Effector memory CD8-positive, alpha-beta T cell (primary cell): ENCODE results near the gene AIP.

Source experiments
- ATAC-seq: fragments of 150-1000 bp; cut with Tn5 transposase; replicated peaks from 2 replicates; pipeline ENCODE4 v1.10.0; 2021; ENCODE audit warnings: mild to moderate bottlenecking, moderate library complexity
- DNase-seq, 3 experiments: peaks; one replicate each; pipeline ENCODE4 v3.0.0; 2021
- H3K27ac Mint-ChIP-seq, 2 donors: one replicate each; pipeline ENCODE4 v1.8.0; 2022; ENCODE audit warnings: mild to moderate bottlenecking in 2 of 2, mixed read lengths in 2 of 2, moderate library complexity in 2 of 2
- H3K27me3 Mint-ChIP-seq, 2 donors: one replicate each; pipeline ENCODE4 v1.8.0; 2022; ENCODE audit warnings: mixed read lengths in 2 of 2
- H3K36me3 Mint-ChIP-seq: one replicate; pipeline ENCODE4 v1.8.0; 2022; ENCODE audit warnings: mild to moderate bottlenecking, moderate library complexity, mixed read lengths; ENCODE audit not compliant: insufficient read depth
- H3K4me1 Mint-ChIP-seq, 2 donors: one replicate each; pipeline ENCODE4 v1.8.0; 2022; ENCODE audit warnings: low read depth in 2 of 2, mixed read lengths in 2 of 2
- H3K4me3 Mint-ChIP-seq, 2 donors: one replicate each; pipeline ENCODE4 v1.8.0; 2022; ENCODE audit warnings: mild to moderate bottlenecking in 2 of 2, mixed read lengths in 2 of 2, moderate library complexity in 2 of 2
- H3K9me3 Mint-ChIP-seq, 2 donors: one replicate each; pipeline ENCODE4 v1.8.0; 2022; ENCODE audit warnings: mixed read lengths in 2 of 2

The AIP gene

DNA sequence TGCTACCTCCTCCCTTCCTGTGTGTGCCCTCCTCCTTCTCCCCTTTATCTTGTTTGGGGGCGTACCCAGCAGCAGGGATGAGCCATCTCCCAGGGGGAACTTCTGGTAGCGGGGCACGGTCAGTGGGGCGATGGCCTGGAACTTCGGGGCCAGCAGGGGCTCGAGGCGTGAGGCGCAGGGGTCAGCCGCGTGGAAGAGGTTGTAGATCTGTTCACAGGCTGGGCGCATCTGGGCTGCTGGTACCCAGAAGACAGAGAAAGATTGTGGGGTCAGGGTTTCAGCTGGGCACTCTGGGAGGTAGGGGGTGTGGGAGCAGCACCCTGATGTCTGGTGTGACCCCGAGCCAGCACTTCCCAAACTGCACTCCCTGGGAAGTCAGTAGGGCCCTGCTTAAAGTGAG is 13.3 kb downstream of the AIP start:
- no peak for ATAC-seq
- Mint-ChIP-seq H3K4me1 (peaks cover 9 to 13% of the 10 kb centered on the region in 2 donors), H3K9me3 (no peaks in the 10 kb centered on the region), H3K27ac (peak overlapping the region; percentile 38 to 72), H3K36me3 (peaks cover 47% of the 10 kb centered on the region), H3K27me3 (no peaks in the 10 kb centered on the region), H3K4me3 (no peak overlapping the region)
- DNase-seq: no peak

DNA sequence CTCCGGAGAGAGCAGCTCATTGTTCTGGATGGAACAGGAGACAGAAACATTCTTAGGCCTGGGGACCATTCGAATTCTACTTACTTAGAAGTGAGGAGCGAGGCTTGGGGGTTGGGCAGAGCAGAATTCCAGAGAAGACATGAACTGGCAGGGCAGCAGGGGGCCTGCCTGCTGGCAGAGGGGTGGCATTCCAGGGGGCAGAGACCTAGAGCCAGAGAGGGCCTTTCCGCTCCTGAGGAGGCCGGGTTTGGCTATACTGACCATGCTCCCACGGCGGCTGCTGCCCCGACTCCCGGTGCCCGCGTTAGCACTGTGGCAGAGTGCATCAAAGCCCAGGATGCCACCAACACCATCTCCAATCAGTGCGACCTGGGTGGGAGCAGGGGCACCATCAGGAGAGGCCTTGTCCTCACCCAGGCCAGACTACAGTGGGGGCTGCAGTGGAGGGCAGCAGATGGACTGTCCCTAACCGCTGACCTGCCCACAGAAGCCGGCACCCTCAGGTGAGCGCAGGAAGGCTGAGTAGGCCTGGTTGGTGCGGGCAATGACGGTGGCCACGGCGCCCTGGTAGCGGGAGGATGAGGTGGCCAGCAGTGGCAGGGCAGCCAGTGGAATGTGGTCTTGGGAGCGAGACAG is 14.9 kb downstream of the AIP start:
- H3K4me3 Mint-ChIP-seq: no peak overlapping the region

DNA sequence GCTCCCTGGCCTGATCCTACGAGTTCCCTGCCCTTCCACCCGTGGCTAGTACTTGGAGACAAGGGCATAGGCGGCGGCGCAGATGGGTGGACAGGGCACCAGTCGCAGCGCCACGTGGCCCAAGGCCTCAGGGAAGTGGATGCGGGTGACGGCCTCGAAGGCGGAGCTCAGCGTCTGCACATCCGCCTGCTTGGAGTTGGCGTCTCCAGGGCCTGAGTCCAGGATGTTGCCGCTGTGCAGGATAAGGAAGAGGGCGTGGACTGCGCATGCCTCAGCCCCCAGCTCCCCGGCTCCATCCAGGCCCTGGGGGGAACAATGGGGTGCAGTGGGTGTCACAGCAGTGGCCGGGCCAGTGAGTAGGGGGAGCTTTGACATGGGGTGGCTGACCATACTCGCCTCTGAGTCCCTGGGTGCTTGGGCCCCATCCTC is 15.7 kb downstream of the AIP start:
- no peak overlapping the region for H3K4me3 Mint-ChIP-seq
- no peaks in the 10 kb centered on the region for H3K27me3 Mint-ChIP-seq
- H3K27ac Mint-ChIP-seq: no peak overlapping the region
- ATAC-seq (no peak), DNase-seq (no peak)
- no peaks in the 10 kb centered on the region for H3K9me3 Mint-ChIP-seq
- peaks cover 21 to 24% of the 10 kb centered on the region in 2 donors for H3K4me1 Mint-ChIP-seq
- H3K36me3 Mint-ChIP-seq: peaks cover 51% of the 10 kb centered on the region

More for the DNA sequence above, 14.9 kb downstream of the AIP start:
- Mint-ChIP-seq H3K9me3 (no peaks in the 10 kb centered on the region), H3K4me1 (peaks cover 14 to 17% of the 10 kb centered on the region in 2 donors), H3K27ac (peak overlapping the region in 1 of 2 donors; percentile 12), H3K27me3 (no peaks in the 10 kb centered on the region), H3K36me3 (peaks cover 47% of the 10 kb centered on the region)
- ATAC-seq: no peak
- DNase-seq: no peak

DNA sequence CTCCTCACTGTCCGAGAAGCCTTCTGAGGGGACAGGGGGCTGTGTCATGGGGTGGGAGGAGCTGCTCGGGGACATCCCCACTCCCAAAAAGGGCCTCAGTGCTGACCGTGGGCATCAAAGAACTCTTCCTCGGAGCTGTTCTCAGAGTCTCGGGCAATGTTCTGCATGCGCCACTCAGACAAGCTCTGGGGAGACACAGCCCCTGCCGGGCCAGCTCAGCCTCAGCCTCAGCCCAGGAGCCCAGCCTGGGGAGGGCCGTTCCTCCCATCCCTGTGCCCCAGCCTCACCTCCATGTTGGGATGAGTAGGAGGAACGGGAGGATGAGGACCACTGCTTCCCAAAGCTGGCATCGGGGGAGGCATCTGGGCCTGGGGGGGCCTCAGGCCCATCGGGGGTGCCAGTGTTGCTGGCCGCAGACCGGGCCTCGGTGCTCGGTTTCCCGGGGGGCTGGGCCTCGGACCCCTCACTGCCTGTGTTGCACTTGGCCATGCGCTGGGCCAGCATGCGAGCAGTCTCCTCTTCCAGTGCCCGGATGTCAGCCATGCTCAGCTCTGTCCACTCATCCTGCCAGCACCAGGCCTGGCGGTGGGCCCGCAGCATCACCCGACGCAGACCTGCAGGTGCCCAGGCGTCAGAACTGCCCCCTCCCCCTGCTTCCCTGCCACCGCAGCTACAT is 17.1 kb downstream of the AIP start:
- ATAC-seq: no peak
- Mint-ChIP-seq H3K9me3 (no peaks in the 10 kb centered on the region), H3K36me3 (peaks cover 58% of the 10 kb centered on the region), H3K4me1 (peaks cover 24% of the 10 kb centered on the region in 2 donors), H3K27ac (no peak overlapping the region), H3K4me3 (no peak overlapping the region), H3K27me3 (no peaks in the 10 kb centered on the region)
- no peak for DNase-seq

DNA sequence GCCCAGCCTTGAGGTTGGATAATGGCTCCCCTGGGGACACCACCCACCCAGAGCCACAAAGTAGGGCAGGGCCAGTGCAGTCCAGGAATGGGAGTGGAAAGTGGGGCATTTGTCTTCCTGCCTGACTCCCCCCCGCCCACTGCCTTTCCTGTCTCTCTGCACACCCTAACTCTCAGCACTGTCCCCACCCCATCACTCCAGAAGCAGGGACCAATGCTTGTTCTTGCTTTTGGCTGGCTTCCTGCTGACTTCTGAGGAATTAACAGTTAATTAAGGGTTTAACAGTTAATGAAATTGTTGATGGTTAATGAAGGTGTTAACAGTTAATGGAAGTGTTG is 17.6 kb downstream of the AIP start:
- Mint-ChIP-seq H3K27me3 (no peaks in the 10 kb centered on the region), H3K4me1 (peaks cover 25 to 26% of the 10 kb centered on the region in 2 donors), H3K4me3 (no peak overlapping the region), H3K9me3 (no peaks in the 10 kb centered on the region), H3K27ac (peak overlapping the region; percentile 75 to 82), H3K36me3 (peaks cover 60% of the 10 kb centered on the region)
- ATAC-seq (no peak), DNase-seq (no peak)

DNA sequence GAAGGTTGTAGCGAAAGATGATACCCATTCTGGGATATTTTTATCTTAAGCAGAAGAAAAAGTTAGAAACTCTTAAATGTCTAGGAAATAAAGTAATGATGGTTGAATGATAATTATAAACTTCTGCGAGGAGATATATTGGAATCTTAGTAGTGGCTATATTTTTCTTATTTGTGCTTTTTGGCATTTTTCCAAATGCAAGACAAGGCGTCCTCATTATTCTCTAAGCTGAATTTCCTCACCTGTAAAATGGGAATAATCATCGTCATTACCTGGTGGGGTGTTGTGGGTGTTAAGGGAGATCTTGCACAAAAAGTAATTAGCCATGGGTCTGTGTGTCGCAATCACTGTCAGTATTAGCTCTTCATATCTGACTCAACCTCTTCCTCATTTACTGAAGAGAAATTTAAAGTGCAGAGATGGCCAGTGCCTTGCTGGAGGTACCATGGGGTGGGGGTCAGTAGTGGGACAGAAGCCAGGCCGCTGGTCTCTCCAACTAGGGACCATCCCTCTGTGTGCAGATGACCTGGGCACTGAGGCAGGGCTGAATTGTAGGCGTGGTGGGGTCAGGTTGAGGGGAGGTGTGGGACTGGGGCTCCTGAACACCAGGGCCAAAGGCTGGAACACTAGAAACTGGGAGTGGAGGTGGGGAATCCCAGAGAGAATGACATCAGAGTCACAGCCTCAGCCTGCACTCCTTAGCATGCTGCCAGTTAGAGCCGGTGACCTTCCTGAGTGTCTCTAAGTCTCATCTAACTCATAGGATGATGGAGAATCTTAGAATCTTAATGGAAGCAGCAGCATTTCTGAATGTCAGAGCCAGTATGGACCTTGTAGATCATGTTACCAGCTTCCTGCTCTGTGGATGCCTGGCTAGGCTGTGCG is 18.2 kb downstream of the AIP start:
- H3K4me1 Mint-ChIP-seq: peaks cover 31% of the 10 kb centered on the region in 2 donors
- H3K36me3 Mint-ChIP-seq: peaks cover 66% of the 10 kb centered on the region
- no peak for ATAC-seq
- H3K27ac Mint-ChIP-seq: peak overlapping the region; percentile 75 to 82
- DNase-seq: no peak
- no peaks in the 10 kb centered on the region for H3K9me3 Mint-ChIP-seq
- H3K27me3 Mint-ChIP-seq: no peaks in the 10 kb centered on the region
- H3K4me3 Mint-ChIP-seq: no peak overlapping the region

DNA sequence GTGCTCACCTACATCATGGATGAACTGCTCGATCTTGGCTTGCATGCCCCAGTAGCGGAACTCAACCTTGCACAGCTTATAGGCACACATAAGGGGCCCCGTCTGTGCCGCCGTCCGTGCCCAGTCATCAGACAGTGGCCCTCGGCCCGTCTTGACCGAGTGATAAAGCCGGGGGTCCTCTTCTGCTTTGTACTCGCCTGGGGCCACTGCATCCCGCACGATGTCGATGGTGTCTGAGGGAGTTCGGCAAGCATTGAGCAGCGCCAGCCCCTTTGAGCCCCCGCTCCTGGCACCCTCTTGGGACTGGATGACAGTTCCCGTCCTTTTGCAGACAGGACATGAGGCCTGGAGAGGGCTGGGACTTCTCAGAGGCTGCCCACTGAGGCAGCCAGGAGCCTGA is 19.0 kb downstream of the AIP start:
- DNase-seq (no peak), ATAC-seq (no peak)
- peaks cover 69% of the 10 kb centered on the region for H3K36me3 Mint-ChIP-seq
- H3K9me3 Mint-ChIP-seq: no peaks in the 10 kb centered on the region
- peaks cover 36 to 38% of the 10 kb centered on the region in 2 donors for H3K4me1 Mint-ChIP-seq
- H3K27ac Mint-ChIP-seq: peak overlapping the region in 1 of 2 donors; percentile 75
- no peaks in the 10 kb centered on the region for H3K27me3 Mint-ChIP-seq
- no peak overlapping the region for H3K4me3 Mint-ChIP-seq

DNA sequence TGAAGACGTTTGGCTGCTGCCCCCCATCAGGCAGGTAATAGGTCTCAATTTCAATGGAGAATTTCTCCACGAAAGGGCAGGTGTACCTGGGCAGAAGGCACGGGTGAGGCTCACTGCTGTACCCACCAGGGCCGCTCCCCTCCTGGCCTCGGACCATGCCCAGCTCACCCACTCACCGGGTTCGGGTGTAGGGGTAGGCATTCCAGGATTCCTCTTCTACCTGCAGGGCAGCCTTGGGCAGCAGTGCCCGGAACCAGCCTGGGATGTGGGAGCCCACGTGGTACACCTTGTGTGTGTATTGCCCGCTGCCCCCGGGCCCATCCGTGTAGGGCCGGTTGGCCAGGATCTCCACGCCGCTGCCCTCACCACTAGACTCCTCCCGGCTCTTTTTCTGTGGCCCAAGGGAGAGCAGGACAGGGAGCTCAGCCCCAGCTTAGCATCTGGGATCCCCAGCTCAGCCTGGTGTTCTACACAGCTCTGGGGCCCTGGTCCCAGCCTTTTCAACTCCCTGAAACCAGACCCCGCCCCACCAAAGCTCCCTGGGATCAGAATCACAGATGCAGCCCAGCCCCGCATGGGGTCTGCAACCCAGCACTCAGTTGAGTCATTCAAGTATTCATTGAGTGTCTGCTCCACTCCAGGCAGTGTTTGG is 19.6 kb downstream of the AIP start:
- ATAC-seq: no peak
- no peak for DNase-seq
- Mint-ChIP-seq H3K4me1 (peaks cover 38 to 44% of the 10 kb centered on the region in 2 donors), H3K36me3 (peaks cover 71% of the 10 kb centered on the region), H3K4me3 (peak overlapping the region; percentile 61 to 76), H3K27me3 (no peaks in the 10 kb centered on the region), H3K9me3 (no peaks in the 10 kb centered on the region), H3K27ac (peak overlapping the region in 1 of 2 donors; percentile 79)

DNA sequence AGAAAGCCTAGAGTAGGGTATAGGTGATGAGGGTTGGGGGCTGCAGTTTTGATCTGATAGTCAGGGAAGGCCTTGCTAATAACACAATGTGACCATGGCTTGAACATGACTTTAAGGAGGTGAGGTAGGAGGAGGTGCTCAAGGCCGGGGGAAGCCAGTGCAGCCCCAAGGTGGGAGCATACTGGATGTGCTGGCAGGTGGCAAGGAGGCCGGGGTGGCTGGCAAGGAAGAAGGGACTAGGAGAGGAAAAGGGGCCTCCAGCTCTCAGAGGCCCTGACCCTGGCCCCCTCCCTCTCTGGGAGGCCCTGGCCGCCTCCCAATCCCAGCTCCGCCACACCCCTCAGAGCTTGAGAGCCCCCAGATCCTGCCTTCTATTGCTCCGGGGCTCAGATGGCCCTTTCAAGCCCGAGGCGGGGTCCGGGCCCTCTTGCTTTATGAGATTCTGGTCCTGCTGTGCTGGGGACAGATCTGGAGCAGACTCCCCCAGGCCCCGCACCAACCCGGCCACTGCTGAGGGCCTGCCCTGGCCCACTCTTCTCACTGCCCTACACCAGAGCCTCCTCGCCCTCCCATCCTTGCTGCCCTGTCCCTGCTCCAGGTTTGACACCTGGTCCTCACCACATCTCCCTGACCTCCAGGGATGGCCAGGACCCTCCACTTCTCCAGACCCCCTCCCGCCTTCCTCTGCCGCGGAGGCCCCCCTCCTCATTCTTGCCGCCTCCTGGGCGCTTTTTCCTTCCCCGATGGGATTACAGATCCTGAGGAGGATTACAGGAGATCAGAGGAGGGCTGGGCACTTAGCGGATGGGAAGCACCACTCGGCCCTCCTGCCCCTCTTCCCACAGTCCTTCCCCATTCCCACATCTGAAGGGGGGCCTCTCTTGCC is 20.5 kb downstream of the AIP start:
- Mint-ChIP-seq H3K36me3 (peaks cover 78% of the 10 kb centered on the region), H3K27me3 (no peaks in the 10 kb centered on the region), H3K27ac (peak overlapping the region; percentile 62 to 79), H3K4me1 (peaks cover 38 to 48% of the 10 kb centered on the region in 2 donors), H3K9me3 (no peaks in the 10 kb centered on the region), H3K4me3 (peak overlapping the region; percentile 61 to 76)
- no peak for DNase-seq
- no peak for ATAC-seq

DNA sequence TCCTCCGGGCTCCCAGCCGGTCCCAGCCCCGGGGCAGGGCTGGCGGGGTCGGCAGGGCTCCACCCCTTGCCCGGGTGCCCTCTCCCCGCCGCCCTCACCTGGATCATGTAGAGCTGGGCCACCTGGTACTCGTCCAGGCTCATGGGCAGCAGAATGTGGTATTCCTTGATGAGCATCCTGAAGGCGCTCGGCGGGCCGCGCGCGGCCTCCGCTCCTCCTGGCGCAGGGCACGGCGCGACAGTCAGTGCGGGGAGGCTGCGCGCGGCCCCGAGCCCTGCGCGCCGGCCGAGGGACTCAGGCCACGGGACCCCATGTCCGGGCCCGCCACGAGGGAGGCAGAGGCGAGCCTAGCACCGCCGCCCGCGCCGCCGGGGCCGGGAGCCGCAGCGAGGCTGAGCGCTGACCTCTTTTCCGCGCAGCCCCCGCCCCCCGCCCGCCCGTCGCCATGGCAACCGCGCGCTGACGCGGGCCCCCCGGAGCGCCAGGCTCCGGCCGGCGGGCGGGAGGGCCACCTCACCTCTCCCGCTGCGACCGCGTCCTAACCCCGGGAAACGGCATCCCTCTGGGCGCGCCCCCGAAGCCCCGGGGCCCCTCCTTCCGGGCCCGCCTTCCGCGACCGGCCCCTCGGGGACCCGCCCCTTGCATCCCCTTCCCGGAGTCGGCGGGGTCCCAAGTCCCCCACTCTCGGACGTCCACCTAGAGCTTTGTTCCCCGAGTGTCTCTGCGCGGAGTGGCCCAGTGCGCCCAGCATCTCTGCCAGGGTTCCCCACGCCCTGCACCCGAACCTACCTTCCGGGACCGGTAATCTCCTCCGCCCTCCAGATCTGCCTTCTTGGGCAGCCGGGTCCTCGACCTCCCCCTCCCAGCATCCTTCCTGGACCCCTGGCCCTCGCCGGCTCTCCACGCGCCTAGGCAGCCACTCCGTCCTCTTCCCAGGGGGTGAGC is 21.5 kb downstream of the AIP start:
- H3K9me3 Mint-ChIP-seq: no peaks in the 10 kb centered on the region
- peak overlapping the region; percentile 98 to 99 for H3K27ac Mint-ChIP-seq

DNA sequence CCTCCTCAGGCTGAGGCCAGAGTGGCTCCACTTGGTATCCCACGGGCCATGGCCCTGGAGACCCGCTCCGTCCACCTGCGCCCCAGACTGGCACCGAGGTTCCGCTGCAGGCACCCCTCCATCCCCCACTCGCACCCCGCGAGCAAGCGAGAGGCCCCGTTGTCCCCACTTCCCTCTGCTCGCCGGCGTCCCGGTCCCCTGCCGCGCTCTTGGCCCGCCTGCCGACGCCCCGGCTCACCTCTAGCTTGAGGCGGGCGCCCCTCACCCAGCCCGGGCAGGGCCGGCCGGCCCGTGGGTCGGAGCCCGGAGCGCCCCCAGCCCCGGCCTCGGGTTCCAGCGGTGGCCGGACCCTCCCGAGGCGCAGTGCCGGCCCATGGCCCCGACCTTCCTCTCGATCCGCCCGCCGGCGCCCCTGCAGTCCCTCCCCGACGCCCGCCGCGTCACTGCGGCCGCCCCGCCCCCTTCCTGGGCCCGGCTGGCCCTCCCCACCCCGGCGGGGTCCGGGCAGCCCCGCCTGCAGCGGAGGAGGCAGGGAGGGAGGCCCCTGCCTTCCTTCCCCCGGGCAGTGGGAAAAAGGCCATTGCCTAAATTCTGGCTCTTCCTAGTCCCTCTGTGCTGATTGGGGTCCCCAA is 22.2 kb downstream of the AIP start, which contains the start of gene PITPNM1:
PITPNM1 (minus strand) TSS at position 414 of the 632 bp plus-strand sequence. CDS start 1,183 bp downstream, outside the sequence.
- ATAC-seq (peak; percentile 11), DNase-seq (peak; percentile 59 to 68 (median 66))
- Mint-ChIP-seq H3K36me3 (peaks cover 77% of the 10 kb centered on the region), H3K4me3 (peak within 1 kb of the TSS; percentile 95 to 98), H3K4me1 (peaks cover 47 to 54% of the 10 kb centered on the region in 2 donors), H3K27ac (peak within 1 kb of the TSS; percentile 98 to 99), H3K27me3 (no peaks in the 10 kb centered on the region), H3K9me3 (no peaks in the 10 kb centered on the region)

More for the DNA sequence above, 21.5 kb downstream of the AIP start:
- Mint-ChIP-seq H3K27me3 (no peaks in the 10 kb centered on the region), H3K4me1 (peaks cover 46 to 55% of the 10 kb centered on the region in 2 donors), H3K4me3 (peak overlapping the region; percentile 95 to 98), H3K36me3 (peaks cover 80% of the 10 kb centered on the region)
- ATAC-seq (no peak), DNase-seq (peak; percentile 22 to 48 (median 40))
